AG09309 (cell line): ENCODE measurements around the gene SNX25.
A peak's percentile ranks its signal among the peaks of the same experiment; 100 is the strongest.

Source experiments
- DNase-seq: peaks from one replicate; pipeline ENCODE4 v3.0.0-alpha.2; 2010; ENCODE audit warnings: low read depth
- H3K4me3 ChIP-seq: 2 replicates; pipeline ENCODE4 v1.5.1; 2011; ENCODE audit warnings: mild to moderate bottlenecking, low read depth, low read length, moderate library complexity; ENCODE audit not compliant: control insufficient read depth
- CTCF ChIP-seq: IDR thresholded peaks from 2 replicates; pipeline ENCODE4 v1.5.1; 2011; ENCODE audit warnings: mild to moderate bottlenecking, low read depth, low read length, inconsistent platforms; ENCODE audit not compliant: insufficient read depth, control insufficient read depth; ENCODE audit errors: missing control alignments

SNX25 gene

GRCh38 chr4:185222598-185222997, 13.2 kb downstream of the SNX25 start:
- DNase-seq = peak; percentile 28
- no peak overlapping the region for H3K4me3 ChIP-seq
- TF ChIP-seq CTCF = no peak

- no peak overlapping the region for H3K4me3 ChIP-seq
- TF ChIP-seq CTCF = no peak
- DNase-seq = no peak
Measured at GRCh38 chr4:185224597-185224996, 15.2 kb downstream of the SNX25 start.

GRCh38 chr4:185225940-185226339, 16.5 kb downstream of the SNX25 start:
- no peak for TF ChIP-seq CTCF
- H3K4me3 ChIP-seq = no peak overlapping the region
- no peak for DNase-seq

GRCh38 chr4:185227131-185227551, 17.7 kb downstream of the SNX25 start:
- DNase-seq = no peak

GRCh38 chr4:185227713-185228278, 18.4 kb downstream of the SNX25 start:
- no peak for DNase-seq
- TF ChIP-seq CTCF = no peak
- H3K4me3 ChIP-seq = no peak overlapping the region

More at GRCh38 chr4:185227131-185227551, 17.7 kb downstream of the SNX25 start:
- peak; percentile 19 for TF ChIP-seq CTCF
- H3K4me3 ChIP-seq = no peak overlapping the region

- TF ChIP-seq CTCF = no peak
- DNase-seq = no peak
- H3K4me3 ChIP-seq = no peak overlapping the region
Measured at GRCh38 chr4:185229021-185229818, 19.8 kb downstream of the SNX25 start.

GRCh38 chr4:185232370-185232769, 23.0 kb downstream of the SNX25 start:
- no peak for DNase-seq
- no peak for TF ChIP-seq CTCF
- no peak overlapping the region for H3K4me3 ChIP-seq
